Lower leg skin (tissue), 3 donors: ENCODE results near the gene CREB3L4.

Experiments used
- CTCF ChIP-seq, 3 donors: fragments of 450-650 bp; IDR thresholded peaks; one replicate each; pipeline ENCODE4 v1.5.1; 2016; ENCODE audit warnings: antibody characterized with exemption in 3 of 3, mild to moderate bottlenecking in 3 of 3, moderate library complexity in 2 of 3
- POLR2A ChIP-seq, 2 donors: fragments of 450-650 bp; IDR thresholded peaks; one replicate each; pipeline ENCODE4 v1.6.1; 2016 to 2017; ENCODE audit warnings: antibody characterized with exemption in 2 of 2, mild to moderate bottlenecking in 1 of 2, moderate library complexity in 1 of 2

DNA sequence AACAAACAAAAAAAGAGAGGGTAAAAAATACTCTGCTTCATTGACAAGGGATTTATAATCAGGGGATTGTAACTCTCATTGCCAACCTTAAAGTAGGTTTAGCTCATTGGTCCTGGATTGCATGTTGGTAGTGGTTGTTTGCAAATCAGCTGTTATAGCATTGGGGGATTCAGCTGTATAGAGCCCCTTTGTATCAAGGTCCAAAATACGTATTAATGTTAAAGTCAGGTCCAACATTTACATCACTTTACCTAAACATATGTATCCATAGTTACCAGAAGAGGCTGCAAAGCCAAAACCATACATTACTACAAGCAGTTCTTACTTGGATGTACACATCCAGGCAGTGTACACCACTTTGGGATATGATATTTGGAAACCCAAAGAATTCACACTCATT lies 52.2 kb downstream of the CREB3L4 start:
- TF ChIP-seq CTCF (IDR thresholded peaks at IDR 0.05) (no peak), POLR2A (IDR thresholded peaks at IDR 0.05) (no peak)
